Measurements from ENCODE around the gene OR5I1. TPM values are rescaled to one million over a fixed set of nuclear protein-coding genes. Genes with fewer than 3 reads are reported as not detected.
"Not testable (repeated sequence)": the region's sequence is repeated elsewhere in the genome, so short reads cannot be mapped to it uniquely, and the experiment has no call there.

OR5I1 gene
- polyA plus RNA-seq (ENCODE audit: insufficient read length in 4 of 4), result not detected

DNA sequence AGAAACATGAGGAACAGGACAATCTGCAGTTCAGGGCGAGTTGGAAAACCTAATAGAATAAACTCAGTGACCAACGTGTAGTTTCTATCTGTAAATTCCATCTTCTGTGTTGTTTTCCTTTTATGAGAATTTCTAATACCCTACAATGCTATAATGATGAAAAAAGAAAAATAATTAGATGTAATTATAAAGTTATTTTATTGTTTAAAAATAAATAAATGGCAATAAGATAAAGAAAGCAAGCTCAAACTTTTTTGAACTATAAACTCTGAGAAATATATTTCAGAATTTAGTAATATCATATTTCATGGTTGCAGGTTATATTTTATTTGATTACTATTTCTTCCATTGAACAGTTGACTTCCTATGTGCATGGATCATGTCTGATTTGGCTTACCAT lies at the start of gene OR5I1:
OR5I1 (minus strand) TSS at position 101 of the 400 bp plus-strand sequence; CDS start at position 101, 0 bp downstream.
- DNase-seq (ENCODE audit: low read depth in 4 of 4, low spot score in 3 of 4), result no peak

DNA sequence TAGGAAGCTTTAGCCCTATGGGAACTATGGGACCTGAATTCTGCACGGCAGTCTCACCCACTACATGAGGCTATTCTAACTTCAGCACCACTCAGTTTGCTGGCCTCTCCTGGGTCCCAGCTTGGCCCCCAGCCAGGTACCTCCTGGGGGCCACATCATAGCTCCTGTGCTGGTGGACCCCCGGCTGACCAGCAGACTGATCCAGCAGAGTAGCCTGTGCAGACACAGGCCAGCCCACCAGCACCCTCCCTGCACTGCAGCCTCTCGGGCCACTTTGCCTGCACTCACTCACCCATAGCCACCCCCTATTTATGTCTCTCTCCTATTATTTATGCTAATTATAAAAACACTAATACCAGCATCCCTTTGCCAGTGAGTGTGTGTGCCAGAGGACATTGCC lies 34.7 kb upstream of the OR5I1 start:
- no peak for DNase-seq (ENCODE audit: low read depth in 4 of 4, low spot score in 3 of 4)

DNA sequence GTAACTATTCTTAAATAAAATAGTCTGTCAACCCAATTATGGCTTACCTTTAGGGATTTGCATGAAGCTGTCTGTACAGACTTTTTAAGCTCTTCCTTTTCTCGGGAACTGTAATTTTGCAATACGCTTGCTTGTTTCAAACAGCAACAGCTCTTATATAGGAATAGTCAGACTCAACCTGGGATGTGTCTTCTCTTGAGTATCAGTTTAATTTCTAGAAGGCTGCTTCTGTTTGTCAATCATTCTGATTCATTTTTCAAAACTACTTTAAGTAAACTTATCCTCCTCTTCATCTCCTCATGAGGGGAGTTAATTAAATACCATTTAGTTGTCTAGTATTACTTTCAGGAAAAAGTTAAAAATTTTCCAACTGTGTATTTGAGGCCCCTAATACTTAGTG lies 33.6 kb upstream of the OR5I1 start, which contains the start of gene OR10AG1:
OR10AG1 (minus strand) TSS at position 101 of the 400 bp plus-strand sequence; CDS start at position 63, 38 bp downstream.
- no peak for DNase-seq (ENCODE audit: low read depth in 4 of 4, low spot score in 3 of 4)

DNA sequence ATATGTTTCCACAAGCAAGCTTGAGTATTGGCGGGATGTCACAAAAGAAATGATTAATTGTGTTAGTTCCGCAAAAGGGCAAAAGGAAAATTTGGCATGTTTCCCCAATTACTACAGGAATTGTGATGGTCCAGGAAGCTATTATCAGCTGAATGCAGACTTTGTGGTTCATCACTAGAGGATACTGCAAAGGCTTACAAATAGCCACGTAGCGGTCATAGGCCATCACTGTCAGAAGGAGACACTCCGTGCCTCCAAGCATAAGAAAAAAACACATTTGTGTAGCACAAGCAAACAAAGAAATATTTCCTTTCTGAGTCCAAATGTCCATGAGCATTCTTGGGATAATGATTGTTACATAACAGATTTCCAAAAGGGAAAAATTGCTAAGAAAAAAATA lies 31.7 kb upstream of the OR5I1 start:
- no peak for DNase-seq (ENCODE audit: low read depth in 4 of 4, low spot score in 3 of 4)

DNA sequence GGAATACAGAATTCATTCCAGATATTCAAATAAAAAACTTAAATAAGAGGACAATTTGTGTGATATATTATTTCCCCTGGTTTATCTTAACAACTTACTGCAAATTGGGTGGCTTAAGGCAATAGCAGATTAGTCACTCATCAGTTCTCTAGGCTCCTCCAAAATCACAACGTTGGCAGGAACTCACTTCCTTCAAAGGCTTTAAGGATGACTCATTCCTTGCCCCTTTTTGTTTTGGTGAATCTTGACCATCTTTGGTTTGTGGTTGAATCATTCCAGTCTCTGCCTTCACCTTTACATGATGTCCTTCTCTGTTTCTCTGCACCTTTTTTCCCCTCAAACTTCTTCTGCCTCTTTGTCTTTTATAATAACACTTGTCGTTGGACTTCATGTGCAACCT lies 30.2 kb upstream of the OR5I1 start:
- no peak for DNase-seq (ENCODE audit: low read depth in 4 of 4, low spot score in 3 of 4)

DNA sequence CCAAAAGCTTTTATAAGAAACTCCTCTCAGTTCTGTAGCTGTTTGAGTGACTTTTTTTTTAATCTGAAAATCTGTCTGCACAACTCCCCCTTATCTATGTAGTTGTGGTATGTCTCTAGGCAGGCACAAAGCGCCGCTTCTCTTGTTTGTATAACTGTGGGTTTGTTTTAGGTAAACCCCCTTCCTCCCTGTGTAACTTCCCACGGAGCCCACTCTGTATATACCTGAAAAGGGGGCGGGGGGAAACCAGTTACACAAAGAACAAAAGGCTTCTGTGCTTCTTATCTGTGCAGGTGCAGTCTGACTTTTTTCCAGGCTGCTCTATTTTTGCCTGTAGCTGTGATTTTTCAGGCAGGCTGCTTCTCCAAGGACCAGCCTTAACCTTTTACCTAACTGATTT lies 20.3 kb upstream of the OR5I1 start:
- DNase-seq (ENCODE audit: low read depth in 4 of 4, low spot score in 3 of 4), result no peak

DNA sequence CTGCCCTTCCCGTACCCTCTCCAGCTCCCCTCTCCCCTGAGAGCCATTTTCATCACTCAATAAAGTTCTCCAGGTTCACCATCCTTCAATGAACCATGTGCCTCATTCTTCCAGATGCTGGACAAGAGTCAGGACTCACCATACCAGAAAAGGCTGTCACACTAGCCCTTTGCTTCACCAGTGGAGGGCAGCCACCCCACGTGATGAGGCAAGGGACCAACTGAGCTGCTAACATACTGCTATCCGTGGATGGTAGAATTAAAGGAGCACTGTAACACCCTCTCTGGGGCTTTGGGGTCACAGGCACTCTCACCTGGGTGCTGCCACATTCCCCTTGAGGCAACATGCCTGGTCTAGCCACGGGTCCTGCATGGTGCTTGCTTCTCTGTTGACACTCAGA lies 13.1 kb upstream of the OR5I1 start:
- DNase-seq (ENCODE audit: low read depth in 4 of 4, low spot score in 3 of 4), result no peak

DNA sequence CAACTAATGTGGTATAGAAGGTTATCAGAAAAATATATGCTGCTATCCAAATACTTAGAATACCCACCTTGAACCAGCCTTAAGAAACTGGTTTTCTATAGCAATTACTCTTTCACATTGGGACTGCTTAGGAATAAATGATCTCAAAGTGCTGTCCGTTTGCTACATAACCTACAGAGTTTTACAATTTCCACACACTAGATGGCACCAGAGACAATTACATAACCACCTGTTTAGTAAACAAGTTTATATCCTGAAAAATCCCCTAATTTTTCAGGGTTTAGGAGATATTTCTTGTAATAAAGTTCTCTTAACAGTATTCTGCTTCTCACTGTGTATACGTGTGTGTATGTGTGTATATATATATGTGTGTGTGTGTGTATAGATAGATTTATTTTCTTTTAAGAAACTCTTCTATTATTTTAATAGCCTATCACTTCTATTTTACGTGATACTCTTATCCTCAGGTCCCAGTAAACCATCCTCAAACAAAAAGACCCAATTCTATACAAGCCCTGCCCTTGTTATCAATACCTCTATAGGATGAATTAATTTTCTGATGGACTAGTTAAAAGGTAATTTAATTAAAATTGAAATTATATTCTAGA lies 6.7 kb upstream of the OR5I1 start:
- peak in 3 of 4 donors; percentile 0 to 5 (median 3) for DNase-seq (ENCODE audit: low read depth in 4 of 4, low spot score in 3 of 4)

DNA sequence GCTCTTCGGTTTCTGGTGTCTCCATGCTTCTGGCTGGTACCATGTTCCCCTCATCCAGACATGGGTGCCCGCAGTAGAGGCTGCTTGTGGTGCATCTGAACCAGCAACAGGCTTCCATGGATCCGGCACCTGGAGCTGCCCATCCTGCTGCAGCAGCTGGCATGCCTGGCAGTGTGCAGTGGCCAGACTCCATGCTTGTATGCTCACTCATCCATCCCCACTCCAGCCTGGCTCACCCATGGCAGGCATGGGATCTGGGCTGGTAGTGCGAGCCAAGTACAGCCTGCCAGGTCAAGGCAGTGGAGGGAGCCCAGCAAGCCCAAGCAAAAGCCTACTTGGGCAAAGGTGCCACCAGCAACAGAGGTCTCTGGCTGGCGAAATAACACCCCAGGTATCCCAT lies 15.7 kb downstream of the OR5I1 start:
- DNase-seq (ENCODE audit: low read depth in 4 of 4, low spot score in 3 of 4), result no peak

DNA sequence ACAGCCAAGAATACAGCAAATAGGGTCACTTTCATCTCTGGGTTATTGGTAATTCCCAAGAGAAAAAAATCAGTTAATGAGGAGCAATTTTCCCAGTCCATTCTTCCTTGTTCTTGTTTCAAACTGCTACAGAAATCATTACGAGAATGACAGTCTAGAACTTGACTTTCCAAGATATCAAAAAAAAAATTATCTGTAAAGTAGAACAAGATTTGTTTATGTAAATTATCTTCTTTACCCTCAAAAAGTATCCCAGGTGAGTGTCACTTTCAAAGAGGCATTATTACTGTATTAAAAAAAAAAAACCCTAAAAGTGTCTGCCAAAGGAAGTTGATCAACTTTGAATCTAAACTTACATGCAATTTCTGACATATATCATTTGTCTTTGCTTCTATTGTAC lies 21.7 kb downstream of the OR5I1 start, which contains the start of gene OR5W2:
OR5W2 (minus strand) TSS at position 101 of the 400 bp plus-strand sequence; CDS start at position 101, 0 bp downstream.
- DNase-seq (ENCODE audit: low read depth in 4 of 4, low spot score in 3 of 4), result no peak

DNA sequence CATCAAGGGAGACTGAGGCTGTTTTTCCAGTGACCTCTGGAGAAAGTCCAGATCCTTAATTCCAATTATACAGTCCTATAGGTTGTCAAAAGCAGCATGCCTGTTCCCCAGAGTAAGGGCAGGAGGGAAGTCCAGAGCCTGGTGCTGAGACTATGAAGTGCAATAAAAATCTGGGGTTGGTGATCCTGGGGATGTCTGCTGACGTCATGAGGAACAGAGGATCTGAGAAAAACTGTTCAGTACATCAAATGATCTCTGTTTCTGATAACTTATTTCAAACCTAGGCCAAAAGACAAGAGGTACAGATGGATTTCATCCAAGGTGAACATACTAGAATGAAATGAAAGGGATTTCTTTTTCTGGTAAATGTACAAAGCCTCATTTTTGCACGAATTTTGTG lies 33.9 kb downstream of the OR5I1 start:
- DNase-seq (ENCODE audit: low read depth in 4 of 4, low spot score in 3 of 4), result no peak

DNA sequence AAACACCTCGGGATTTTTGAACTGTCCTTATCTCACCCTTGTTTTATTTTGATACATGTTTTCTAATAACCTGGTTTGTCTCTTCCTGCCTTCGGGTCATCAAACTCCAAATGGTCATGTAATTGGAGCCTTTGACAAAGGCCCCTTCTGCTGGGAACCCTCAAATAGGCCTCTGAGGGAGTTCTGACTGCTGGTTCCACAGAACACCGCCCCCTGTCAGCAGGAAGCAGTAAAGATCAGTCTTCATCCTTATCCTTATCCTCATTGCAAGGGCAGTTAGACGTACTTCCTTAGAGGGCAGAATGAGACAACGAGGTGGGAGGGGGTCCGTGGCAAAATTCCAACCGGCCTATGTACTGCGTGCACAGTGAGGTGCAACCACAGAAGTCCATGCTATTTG lies 41.0 kb downstream of the OR5I1 start:
- no peak for DNase-seq (ENCODE audit: low read depth in 4 of 4, low spot score in 3 of 4)

DNA sequence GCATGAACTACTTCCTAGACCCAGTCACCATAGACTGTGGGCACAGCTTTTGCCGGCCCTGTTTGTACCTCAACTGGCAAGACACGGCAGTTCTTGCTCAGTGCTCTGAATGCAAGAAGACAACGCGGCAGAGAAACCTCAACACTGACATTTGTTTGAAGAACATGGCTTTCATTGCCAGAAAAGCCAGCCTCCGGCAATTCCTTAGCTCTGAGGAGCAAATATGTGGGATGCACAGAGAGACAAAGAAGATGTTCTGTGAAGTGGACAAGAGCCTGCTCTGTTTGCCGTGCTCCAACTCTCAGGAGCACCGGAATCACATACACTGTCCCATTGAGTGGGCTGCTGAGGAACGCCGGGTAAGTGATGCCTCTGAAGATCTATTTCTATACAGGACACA lies 50.7 kb downstream of the OR5I1 start:
- not testable (repeated sequence) for DNase-seq (ENCODE audit: low read depth in 4 of 4, low spot score in 3 of 4)

Other genes starting within 250 kb of the OR5I1 start
- not detected for gene OR5D13, start 163.0 kb downstream of the OR5I1 start, polyA plus RNA-seq (ENCODE audit: insufficient read length in 4 of 4)
- gene OR5D14, start 140.8 kb downstream of the OR5I1 start, polyA plus RNA-seq (ENCODE audit: insufficient read length in 4 of 4), result not detected
- gene OR5L1, start 125.0 kb downstream of the OR5I1 start, polyA plus RNA-seq (ENCODE audit: insufficient read length in 4 of 4), result not detected
- not detected for gene OR5D18, start 116.8 kb downstream of the OR5I1 start, polyA plus RNA-seq (ENCODE audit: insufficient read length in 4 of 4)
- gene OR5L2, start 109.2 kb downstream of the OR5I1 start, polyA plus RNA-seq (ENCODE audit: insufficient read length in 4 of 4), result not detected
- gene OR5D16, start 97.6 kb downstream of the OR5I1 start, polyA plus RNA-seq (ENCODE audit: insufficient read length in 4 of 4), result not detected
- gene TRIM51, start 53.1 kb downstream of the OR5I1 start, polyA plus RNA-seq (ENCODE audit: insufficient read length in 4 of 4), result not detected
- gene OR5W2, start 21.8 kb downstream of the OR5I1 start, polyA plus RNA-seq (ENCODE audit: insufficient read length in 4 of 4), result not detected
- gene OR10AG1, start 33.5 kb upstream of the OR5I1 start, polyA plus RNA-seq (ENCODE audit: insufficient read length in 4 of 4), result not detected
- gene OR5F1, start 58.2 kb upstream of the OR5I1 start, polyA plus RNA-seq (ENCODE audit: insufficient read length in 4 of 4), result not detected
- gene OR5AS1, start 91.3 kb upstream of the OR5I1 start, polyA plus RNA-seq (ENCODE audit: insufficient read length in 4 of 4), result under 1 TPM in 1 of 4 donors, not detected in 3; 0.03 TPM
- gene OR8I2, start 156.9 kb upstream of the OR5I1 start, polyA plus RNA-seq (ENCODE audit: insufficient read length in 4 of 4), result not detected
- not detected for gene OR8H2, start 167.3 kb upstream of the OR5I1 start, polyA plus RNA-seq (ENCODE audit: insufficient read length in 4 of 4)
- not detected for gene OR8H3, start 186.0 kb upstream of the OR5I1 start, polyA plus RNA-seq (ENCODE audit: insufficient read length in 4 of 4)
- gene OR8J3, start 203.8 kb upstream of the OR5I1 start, polyA plus RNA-seq (ENCODE audit: insufficient read length in 4 of 4), result not detected
- not detected for gene OR8K5, start 223.9 kb upstream of the OR5I1 start, polyA plus RNA-seq (ENCODE audit: insufficient read length in 4 of 4)
- not detected for gene OR5J2, start 240.2 kb upstream of the OR5I1 start, polyA plus RNA-seq (ENCODE audit: insufficient read length in 4 of 4)

Measured in right renal pelvis (tissue), 4 donors.